H1 (cell line): ENCODE data around the gene ASIC2. TPM values are rescaled to one million over a fixed set of nuclear protein-coding genes. Genes with fewer than 3 reads are reported as not detected.
"Not testable (repeated sequence)": the region's sequence is repeated elsewhere in the genome, so short reads cannot be mapped to it uniquely, and the experiment has no call there.

Source experiments
- CTCF ChIA-PET: fragments of 300-600 bp; sonication (Branson Sonifier 250); formaldehyde crosslinking; loops from one replicate; lab custom pipeline; 2021; ENCODE audit not compliant: partially characterized antibody; lab: Charles Lee
- POLR2A ChIA-PET: fragments of 300-600 bp; sonication (Branson Sonifier 250); formaldehyde crosslinking; loops from one replicate; lab custom pipeline; 2021; ENCODE audit warnings: inconsistent platforms; ENCODE audit not compliant: partially characterized antibody; lab: Charles Lee
- DNase-seq, 2 experiments: peaks; one replicate each; pipeline versions ENCODE4 v3.0.0 to v3.0.0-alpha.2; 2010 to 2022; ENCODE audit warnings: low spot score in 2 of 2, low read depth in 1 of 2, mixed read lengths in 1 of 2
- FAIRE-seq: peaks from 2 replicates; lab custom pipeline; 2011; peaks lifted over from hg19 to GRCh38; lab: Jason Lieb, UNC
- H2AFZ ChIP-seq: 2 replicates; pipeline ENCODE4 v1.8.1; 2012; ENCODE audit warnings: low read length, inconsistent platforms
- H2AK5ac ChIP-seq: 2 replicates; pipeline ENCODE4 v1.6.1; 2013; ENCODE audit warnings: low read depth, low read length
- H2BK120ac ChIP-seq: replicated peaks from 2 replicates; pipeline ENCODE3; 2013; ENCODE audit warnings: low read depth, low read length, inconsistent platforms
- H2BK12ac ChIP-seq: 2 replicates; pipeline ENCODE4 v1.6.1; 2013; ENCODE audit warnings: low read depth, low read length
- H2BK15ac ChIP-seq: 2 replicates; pipeline ENCODE4 v1.6.1; 2013; ENCODE audit warnings: low read length
- H2BK20ac ChIP-seq: 2 replicates; pipeline ENCODE4 v1.6.1; 2013; ENCODE audit warnings: low read length
- H2BK5ac ChIP-seq: 2 replicates; pipeline ENCODE4 v1.6.1; 2013; ENCODE audit warnings: low read depth, low read length
- H3K14ac ChIP-seq: 2 replicates; pipeline ENCODE4 v1.6.1; 2013; ENCODE audit warnings: inconsistent platforms; ENCODE audit not compliant: insufficient read length
- H3K18ac ChIP-seq: 2 replicates; pipeline ENCODE4 v1.6.1; 2013; ENCODE audit warnings: low read length; ENCODE audit errors: extremely low read depth
- H3K23ac ChIP-seq: 2 replicates; pipeline ENCODE4 v1.6.1; 2013; ENCODE audit warnings: inconsistent platforms; ENCODE audit not compliant: insufficient read length
- H3K23me2 ChIP-seq: 2 replicates; pipeline ENCODE4 v1.6.1; 2013; ENCODE audit warnings: low read depth, low read length
- H3K27ac ChIP-seq: 2 replicates; pipeline ENCODE4 v1.6.1; 2011; ENCODE audit warnings: low read depth, low read length, inconsistent platforms
- H3K27me3 ChIP-seq, 4 experiments: replicated peaks in 1 of 4; 1 replicate in 1 of 4; 2 replicates in 3 of 4; pipeline versions ENCODE4 v1.6.1 to v1.8.1; 2011 to 2013; ENCODE audit warnings: low read length in 3 of 4, mild to moderate bottlenecking in 3 of 4, inconsistent platforms in 2 of 4, mixed read lengths in 2 of 4, moderate library complexity in 1 of 4; ENCODE audit not compliant: control insufficient read depth in 3 of 4, insufficient read depth in 3 of 4; ENCODE audit errors: extremely low read depth in 1 of 4
- H3K36me3 ChIP-seq, 4 experiments: 2 replicates each; pipeline versions ENCODE4 v1.6.1 to v1.8.1; 2011 to 2013; ENCODE audit warnings: mild to moderate bottlenecking in 4 of 4, low read length in 3 of 4, moderate library complexity in 2 of 4, control low read depth in 1 of 4, inconsistent platforms in 1 of 4; ENCODE audit not compliant: insufficient read depth in 4 of 4, control insufficient read depth in 2 of 4
- H3K4ac ChIP-seq: replicated peaks from 2 replicates; pipeline ENCODE3; 2013; ENCODE audit warnings: low read length, low read depth, mixed read lengths, inconsistent platforms; ENCODE audit not compliant: insufficient read length
- H3K4me1 ChIP-seq, 4 experiments: replicated peaks in 1 of 4; 1 replicate in 1 of 4; 2 replicates in 3 of 4; pipeline versions ENCODE4 v1.6.1 to v1.8.1; 2011 to 2013; ENCODE audit warnings: low read length in 3 of 4, inconsistent platforms in 2 of 4, mixed read lengths in 1 of 4; ENCODE audit not compliant: insufficient read depth in 4 of 4, control insufficient read depth in 3 of 4
- H3K4me2 ChIP-seq, 2 experiments: 2 replicates each; pipeline versions ENCODE4 v1.6.1 to v1.8.1; 2011 to 2013; ENCODE audit warnings: low read depth in 2 of 2, low read length in 2 of 2, control low read depth in 1 of 2, inconsistent platforms in 1 of 2, mild to moderate bottlenecking in 1 of 2; ENCODE audit not compliant: insufficient read depth in 1 of 2
- H3K4me3 ChIP-seq, 4 experiments: fragments of 200-600, 300-600 bp in 1 of 4; sonication (generic), shearing (Covaris generic), sonication (Bioruptor Twin) in 1 of 4; 2 replicates each; pipeline versions ENCODE4 v1.5.1 to v1.8.1; 2011 to 2016; ENCODE audit warnings: low read length in 4 of 4, low read depth in 3 of 4, control low read depth in 2 of 4, inconsistent platforms in 2 of 4, mild to moderate bottlenecking in 2 of 4, mixed read lengths in 1 of 4, moderate library complexity in 1 of 4; ENCODE audit not compliant: insufficient read depth in 2 of 4; ENCODE audit errors: extremely low read depth in 1 of 4
- H3K56ac ChIP-seq: replicated peaks from 2 replicates; pipeline ENCODE3; 2013; ENCODE audit warnings: low read depth, mild to moderate bottlenecking, mixed read lengths, low read length, inconsistent platforms; ENCODE audit not compliant: insufficient read length
- H3K79me1 ChIP-seq: 2 replicates; pipeline ENCODE4 v1.6.1; 2013; ENCODE audit warnings: low read depth, low read length, control low read depth
- H3K79me2 ChIP-seq, 2 experiments: 2 replicates each; pipeline versions ENCODE4 v1.6.1 to v1.8.1; 2012 to 2013; ENCODE audit warnings: low read length in 2 of 2, mild to moderate bottlenecking in 2 of 2, inconsistent platforms in 1 of 2; ENCODE audit not compliant: insufficient read depth in 2 of 2, control insufficient read depth in 1 of 2
- H3K9ac ChIP-seq, 4 experiments: replicated peaks in 1 of 4; 1 replicate in 1 of 4; 2 replicates in 3 of 4; pipeline versions ENCODE4 v1.6.1 to v1.8.1; 2011 to 2013; ENCODE audit warnings: low read depth in 3 of 4, low read length in 3 of 4, control low read depth in 2 of 4, mild to moderate bottlenecking in 2 of 4, moderate library complexity in 2 of 4, inconsistent platforms in 1 of 4; ENCODE audit errors: extremely low read depth in 1 of 4
- H3K9me3 ChIP-seq, 2 experiments: 2 replicates each; pipeline versions ENCODE4 v1.6.1 to v1.8.1; 2012 to 2013; ENCODE audit warnings: mild to moderate bottlenecking in 2 of 2, moderate library complexity in 2 of 2, control low read depth in 1 of 2, inconsistent platforms in 1 of 2, low read depth in 1 of 2, low read length in 1 of 2, mixed read lengths in 1 of 2; ENCODE audit not compliant: insufficient read depth in 2 of 2
- H4K20me1 ChIP-seq, 2 experiments: replicated peaks in 1 of 2; 2 replicates each; pipeline versions ENCODE3 to v1.8.1; 2011 to 2013; ENCODE audit warnings: inconsistent platforms in 2 of 2, low read length in 2 of 2, mild to moderate bottlenecking in 1 of 2; ENCODE audit not compliant: insufficient read depth in 2 of 2, control insufficient read depth in 1 of 2
- H4K5ac ChIP-seq: 2 replicates; pipeline ENCODE4 v1.6.1; 2013; ENCODE audit warnings: low read length, low read depth, mixed read lengths, inconsistent platforms; ENCODE audit not compliant: insufficient read length
- H4K8ac ChIP-seq: 2 replicates; pipeline ENCODE4 v1.8.0; 2013; ENCODE audit warnings: mild to moderate bottlenecking, moderate library complexity, low read length, inconsistent platforms; ENCODE audit not compliant: insufficient read depth; ENCODE audit errors: extremely low read depth
- H4K91ac ChIP-seq: replicated peaks from 2 replicates; pipeline ENCODE3; 2013; ENCODE audit warnings: low read length, mixed read lengths, inconsistent platforms; ENCODE audit not compliant: insufficient read length
- CBX5 ChIP-seq: fragments of 300-800, 300-1000 bp; sonication (generic); IDR thresholded peaks from 2 replicates; pipeline ENCODE4 v1.7.1; 2016; ENCODE audit warnings: antibody characterized with exemption, low read length, low read depth
- CBX8 ChIP-seq: fragments of 300-800, 300-1000 bp; sonication (generic); IDR thresholded peaks from 2 replicates; pipeline ENCODE4 v1.7.1; 2016; ENCODE audit warnings: low read depth, low read length, borderline replicate concordance
- CHD2 ChIP-seq: IDR thresholded peaks from 2 replicates; pipeline ENCODE4 v1.6.1; 2012; ENCODE audit warnings: low read length, improper control_type of control experiment
- GABPA ChIP-seq: IDR thresholded peaks from 2 replicates; pipeline ENCODE4 v1.6.1; 2011; ENCODE audit warnings: mild to moderate bottlenecking, low read length, moderate library complexity, borderline replicate concordance; ENCODE audit not compliant: insufficient read depth
- SUZ12 ChIP-seq: fragments of 200-600 bp; sonication (generic); IDR thresholded peaks from 2 replicates; pipeline ENCODE4 v1.6.1; 2012; ENCODE audit warnings: mild to moderate bottlenecking, inconsistent platforms, low read length, moderate library complexity, mixed read lengths
- USF2 ChIP-seq: IDR thresholded peaks from 2 replicates; pipeline ENCODE4 v1.6.1; 2011; ENCODE audit warnings: low read length, improper control_type of control experiment
- WGBS, 2 experiments: shearing (Covaris generic) in 1 of 2; methylation state at CpG; one replicate each; pipeline versions ENCODE4 v1.1.6 to v1.1.7; 2013 to 2015; ENCODE audit warnings: low lambda C conversion rate in 2 of 2, mixed read lengths in 2 of 2, inconsistent platforms in 1 of 2, low coverage in 1 of 2, missing lambda C conversion rate in 1 of 2; ENCODE audit not compliant: insufficient replicate concordance in 2 of 2, insufficient coverage in 1 of 2, insufficient read length in 1 of 2; ENCODE audit errors: extremely low coverage in 1 of 2, missing lambda C conversion rate in 1 of 2; 5-methylcytosine and 5-hydroxymethylcytosine counted together
- polyA plus RNA-seq, 7 experiments: library from polyadenylated mRNA; depleted of rRNA in 3 of 7; stranded (reverse) in 5 of 7; unstranded in 2 of 7; fragments of >200 nt in 5 of 7; fragments of 200-250 nt in 2 of 7; gene quantifications; 1 replicate in 5 of 7; 2 replicates in 1 of 7; 4 replicates in 1 of 7; pipeline versions ENCODE4 v1.2.1 to v1.2.3, GENCODE V29; 2011 to 2013; ENCODE audit warnings: missing spikeins in 2 of 7, mixed read lengths in 2 of 7
- total RNA-seq: library from RNA; stranded (reverse); fragmentation: NEBNext Ultra II Directional; extraction: Animal tissue kit (Norgen Biotek cat#: 25700); gene quantifications from 2 replicates; pipeline ENCODE4 v1.2.1, GENCODE V29; 2021

Gene ASIC2
- total and polyA plus RNA-seq, 2 of the 8 experiments (the other 6 are each of a cell fraction or from before 2014, with no cell fraction given) = 0.86 to 1.2 TPM

- TF ChIP-seq USF2 (no peak), SUZ12 (no peak), CBX8 (no peak), CHD2 (no peak), CBX5 (no peak), GABPA (no peak)
Observed at GRCh38 chr17:32970281-32970680, 322.8 kb downstream of the ASIC2 start (continued).

GRCh38 chr17:32969231-32969630 is 323.9 kb downstream of the ASIC2 start:
- H3K14ac ChIP-seq, H3K4me3 ChIP-seq, H3K23ac ChIP-seq, H3K79me2 ChIP-seq, H3K4me1 ChIP-seq, H2BK12ac ChIP-seq, H2BK5ac ChIP-seq, H3K27ac ChIP-seq, CTCF ChIA-PET, H2BK120ac ChIP-seq, H3K4me2 ChIP-seq, H3K79me1 ChIP-seq, H3K23me2 ChIP-seq, H3K36me3 ChIP-seq, H4K8ac ChIP-seq, H2BK15ac ChIP-seq, H3K9ac ChIP-seq, H4K91ac ChIP-seq, FAIRE-seq, H3K9me3 ChIP-seq, H3K4ac ChIP-seq, H3K56ac ChIP-seq, H4K5ac ChIP-seq, H2BK20ac ChIP-seq, H2AK5ac ChIP-seq, POLR2A ChIA-PET, H3K18ac ChIP-seq, H3K27me3 ChIP-seq, DNase-seq, H4K20me1 ChIP-seq, H2AFZ ChIP-seq: not testable (repeated sequence)
- 94% methylated on average over 4 of the region's 4 CpGs; no CpG with 5 or more reads in 1 of the 2 experiments for WGBS, 2 experiments
